Right lobe of liver (tissue), 6 donors: ENCODE measurements around the gene SERPINI1. TPM values are rescaled to one million over a fixed set of nuclear protein-coding genes. Genes with fewer than 3 reads are reported as not detected.

Source experiments
- ATAC-seq, 4 donors: fragments of 200-7000 bp; cut with Tn5 transposase; one replicate each; pipeline ENCODE4 v1.9.1; 2020; ENCODE audit warnings: mild to moderate bottlenecking in 4 of 4, moderate library complexity in 4 of 4
- DNase-seq, 3 donors: peaks; one replicate each; pipeline ENCODE4 v3.0.0-alpha.2; 2020
- H3K27ac ChIP-seq, 3 donors: fragments of 200-600 bp; one replicate each; pipeline ENCODE4 v1.8.0; 2022
- H3K27me3 ChIP-seq, 2 donors: fragments of 200-600 bp; one replicate each; pipeline ENCODE4 v1.8.0; 2022
- H3K36me3 ChIP-seq, 4 donors: fragments of 200-600 bp; sonication (generic) in 1 of 4; one replicate each; pipeline versions ENCODE4 v1.5.1 to v1.8.0; 2017 to 2022; ENCODE audit warnings: control low read depth in 1 of 4
- H3K4me1 ChIP-seq, 4 donors: fragments of 200-600 bp; sonication (generic) in 1 of 4; one replicate each; pipeline versions ENCODE4 v1.5.1 to v1.8.0; 2017 to 2022; ENCODE audit warnings: control low read depth in 1 of 4
- H3K4me3 ChIP-seq, 3 donors: fragments of 200-600 bp; one replicate each; pipeline ENCODE4 v1.8.0; 2022
- H3K9me3 ChIP-seq, 4 donors: fragments of 200-600 bp; sonication (generic) in 1 of 4; one replicate each; pipeline versions ENCODE4 v1.5.1 to v1.8.0; 2017 to 2022; ENCODE audit warnings: control low read depth in 1 of 4
- CTCF ChIP-seq, 4 donors: fragments of 200-600 bp in 3 of 4; fragments of 450-650 bp in 1 of 4; IDR thresholded peaks; one replicate each; pipeline versions ENCODE4 v1.5.1 to v1.8.0; 2016 to 2022; ENCODE audit warnings: antibody characterized with exemption in 4 of 4, mild to moderate bottlenecking in 2 of 4
- POLR2A ChIP-seq: fragments of 450-650 bp; IDR thresholded peaks from one replicate; pipeline ENCODE4 v1.6.1; 2017; ENCODE audit warnings: antibody characterized with exemption, mild to moderate bottlenecking
- WGBS: methylation state at CpG from one replicate; pipeline ENCODE4 v1.1.6; 2018; ENCODE audit warnings: low coverage, low lambda C conversion rate; ENCODE audit not compliant: insufficient coverage; ENCODE audit errors: missing lambda C conversion rate; 5-methylcytosine and 5-hydroxymethylcytosine counted together
- intact Hi-C, 2 donors: fragments of 100-400 bp; cut with DNase I; formaldehyde crosslinking; loops; one replicate each; pipeline versions ENCODE4 v1.11.2 to v1.14.1; 2022
- total RNA-seq, 6 experiments: library from RNA; depleted of rRNA in 2 of 6; stranded (reverse); fragments of >200 nt in 2 of 6; fragmentation: NEBNext Ultra II Directional in 3 of 6; extraction: Animal tissue kit (Norgen Biotek cat#: 25700) in 3 of 6; gene quantifications; one replicate each; pipeline versions ENCODE4 v1.1.0 to v1.2.4, GENCODE V29; 2016 to 2023
- donor health status: DM: no; HTN: yes; CAD: no.
- donor health status: DM: no; HTN: no; CAD: no.
- donor health status: DM: no; HTN: no; CAD: no.
- donor health status: DM: no; HTN: yes; CAD: no.
- donor health status: DM: no; HTN: yes; CAD: no.

The SERPINI1 gene
- total RNA-seq, 6 experiments from 2014 or later: 0.40 to 3.0 (median 0.62) TPM

GRCh38 chr3:167700926-167701325 lies 34.6 kb upstream of the SERPINI1 start:
- H3K9me3 ChIP-seq: no peaks in the 10 kb centered on the region
- H3K27ac ChIP-seq: no peak overlapping the region
- WGBS: 80% methylated on average over 1 of the region's 2 CpGs
- H3K36me3 ChIP-seq: peaks cover 0 to 6% (median under 1%) of the 10 kb centered on the region in 4 donors
- ATAC-seq: no peak
- H3K4me3 ChIP-seq: no peak overlapping the region
- TF ChIP-seq POLR2A (no peak), CTCF (IDR thresholded peaks at IDR 0.05) (no peak)
- DNase-seq: no peak
- intact Hi-C loops: no loop called here
- no peaks in the 10 kb centered on the region for H3K27me3 ChIP-seq
- peaks cover 0 to 6% (median 0%) of the 10 kb centered on the region in 4 donors for H3K4me1 ChIP-seq

- WGBS: 74% methylated on average over 2 of the region's 2 CpGs
- ATAC-seq (peak in 2 of 4 donors; percentile 25 to 34), DNase-seq (no peak)
- H3K9me3 ChIP-seq: no peaks in the 10 kb centered on the region
- intact Hi-C loops: no loop called here
- H3K4me1 ChIP-seq: no peaks in the 10 kb centered on the region
- no peak overlapping the region for H3K27ac ChIP-seq
- H3K4me3 ChIP-seq: no peak overlapping the region
- peaks cover 0 to 10% (median 3%) of the 10 kb centered on the region in 4 donors for H3K36me3 ChIP-seq
- TF ChIP-seq CTCF (IDR thresholded peaks at IDR 0.05) (no peak), POLR2A (no peak)
- no peaks in the 10 kb centered on the region for H3K27me3 ChIP-seq
Measured at GRCh38 chr3:167705840-167706239, 29.7 kb upstream of the SERPINI1 start.

- TF ChIP-seq POLR2A: no peak
- TF ChIP-seq CTCF (IDR thresholded peaks at IDR 0.05): no peak
- WGBS: no CpG with 5 or more reads among the region's 4 CpGs
Measured at GRCh38 chr3:167709690-167710089, 25.8 kb upstream of the SERPINI1 start.

GRCh38 chr3:167710552-167710951 lies 25.0 kb upstream of the SERPINI1 start:
- peaks cover 0 to 10% (median 0%) of the 10 kb centered on the region in 4 donors for H3K36me3 ChIP-seq
- H3K9me3 ChIP-seq: no peaks in the 10 kb centered on the region
- DNase-seq (no peak), ATAC-seq (no peak)
- H3K4me3 ChIP-seq: no peak overlapping the region
- no peaks in the 10 kb centered on the region for H3K4me1 ChIP-seq
- no peak overlapping the region for H3K27ac ChIP-seq
- H3K27me3 ChIP-seq: no peaks in the 10 kb centered on the region
- TF ChIP-seq POLR2A (no peak), CTCF (IDR thresholded peaks at IDR 0.05) (no peak)
- intact Hi-C loops: no loop called here

More at GRCh38 chr3:167709690-167710089, 25.8 kb upstream of the SERPINI1 start:
- no peaks in the 10 kb centered on the region for H3K4me1 ChIP-seq
- H3K27me3 ChIP-seq: no peaks in the 10 kb centered on the region
- ATAC-seq (no peak), DNase-seq (no peak)
- H3K36me3 ChIP-seq: peaks cover 0 to 10% (median 0%) of the 10 kb centered on the region in 4 donors
- no peak overlapping the region for H3K27ac ChIP-seq
- no peak overlapping the region for H3K4me3 ChIP-seq
- intact Hi-C loops: no loop called here
- H3K9me3 ChIP-seq: no peaks in the 10 kb centered on the region

- Histone ChIP-seq H3K36me3 (peaks cover 0 to 7% (median 0%) of the 10 kb centered on the region in 4 donors), H3K27me3 (no peaks in the 10 kb centered on the region), H3K27ac (no peak overlapping the region), H3K9me3 (no peaks in the 10 kb centered on the region), H3K4me1 (no peaks in the 10 kb centered on the region), H3K4me3 (no peak overlapping the region)
- DNase-seq (no peak), ATAC-seq (no peak)
- TF ChIP-seq POLR2A (no peak), CTCF (IDR thresholded peaks at IDR 0.05) (no peak)
- 100% methylated on average over 1 of the region's 1 CpG for WGBS
- intact Hi-C loops: no loop called here
Measured at GRCh38 chr3:167711439-167711838, 24.1 kb upstream of the SERPINI1 start.
